Measurements from ENCODE around the gene SPOP. TPM values are rescaled to one million over a fixed set of nuclear protein-coding genes. Genes with fewer than 3 reads are reported as not detected.

SPOP gene
- total RNA-seq, 1 donor from 2014 or later: 58.0 TPM

DNA sequence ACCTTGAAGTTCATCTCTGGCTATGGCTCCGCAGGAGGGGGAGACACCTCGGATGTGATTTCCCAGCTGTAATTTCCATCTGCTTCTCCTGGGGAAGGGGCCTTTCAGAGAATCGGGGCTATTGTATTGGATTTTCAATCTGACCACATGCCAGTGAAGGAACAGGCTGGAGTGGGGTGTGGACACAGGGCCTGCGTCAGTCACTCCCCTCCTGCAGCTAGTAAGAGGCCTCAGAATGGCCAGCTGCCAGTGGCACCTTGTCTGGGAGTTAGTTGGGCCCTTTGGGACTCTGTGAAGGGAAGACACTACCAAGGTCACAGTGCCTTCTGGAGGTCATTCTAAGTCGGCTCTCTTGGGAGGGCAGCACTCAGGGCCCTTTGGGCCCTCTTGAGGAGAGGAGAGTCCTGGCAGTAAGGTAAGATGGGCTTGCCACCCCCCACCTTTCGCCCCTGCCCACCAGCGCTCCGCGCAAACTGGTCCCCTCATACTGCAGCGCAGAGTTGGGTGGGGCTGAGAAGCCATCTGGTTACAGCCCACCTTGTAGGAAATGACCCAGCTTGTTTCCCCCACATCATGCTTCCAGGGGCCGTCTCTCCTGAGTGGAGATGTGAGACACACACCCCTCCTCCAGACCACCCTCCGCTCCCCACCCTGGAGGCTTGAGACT is 96.8 kb downstream of the SPOP start:
- Mint-ChIP-seq H3K27me3 (peaks cover 24% of the 10 kb centered on the region), H3K36me3 (ENCODE audit: insufficient read depth) (no peaks in the 10 kb centered on the region), H3K9me3 (ENCODE audit: low read depth) (no peaks in the 10 kb centered on the region), H3K4me1 (ENCODE audit: low read depth) (peaks cover 4% of the 10 kb centered on the region), H3K27ac (no peak overlapping the region), H3K4me3 (ENCODE audit: low read depth) (no peak overlapping the region)
- no peak for DNase-seq (ENCODE audit: low spot score, unreplicated experiment)
- TF ChIP-seq, protein P1, sequence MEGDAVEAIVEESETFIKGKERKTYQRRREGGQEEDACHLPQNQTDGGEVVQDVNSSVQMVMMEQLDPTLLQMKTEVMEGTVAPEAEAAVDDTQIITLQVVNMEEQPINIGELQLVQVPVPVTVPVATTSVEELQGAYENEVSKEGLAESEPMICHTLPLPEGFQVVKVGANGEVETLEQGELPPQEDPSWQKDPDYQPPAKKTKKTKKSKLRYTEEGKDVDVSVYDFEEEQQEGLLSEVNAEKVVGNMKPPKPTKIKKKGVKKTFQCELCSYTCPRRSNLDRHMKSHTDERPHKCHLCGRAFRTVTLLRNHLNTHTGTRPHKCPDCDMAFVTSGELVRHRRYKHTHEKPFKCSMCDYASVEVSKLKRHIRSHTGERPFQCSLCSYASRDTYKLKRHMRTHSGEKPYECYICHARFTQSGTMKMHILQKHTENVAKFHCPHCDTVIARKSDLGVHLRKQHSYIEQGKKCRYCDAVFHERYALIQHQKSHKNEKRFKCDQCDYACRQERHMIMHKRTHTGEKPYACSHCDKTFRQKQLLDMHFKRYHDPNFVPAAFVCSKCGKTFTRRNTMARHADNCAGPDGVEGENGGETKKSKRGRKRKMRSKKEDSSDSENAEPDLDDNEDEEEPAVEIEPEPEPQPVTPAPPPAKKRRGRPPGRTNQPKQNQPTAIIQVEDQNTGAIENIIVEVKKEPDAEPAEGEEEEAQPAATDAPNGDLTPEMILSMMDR (IDR thresholded peaks at IDR 0.05; ENCODE audit: unreplicated experiment): no peak

DNA sequence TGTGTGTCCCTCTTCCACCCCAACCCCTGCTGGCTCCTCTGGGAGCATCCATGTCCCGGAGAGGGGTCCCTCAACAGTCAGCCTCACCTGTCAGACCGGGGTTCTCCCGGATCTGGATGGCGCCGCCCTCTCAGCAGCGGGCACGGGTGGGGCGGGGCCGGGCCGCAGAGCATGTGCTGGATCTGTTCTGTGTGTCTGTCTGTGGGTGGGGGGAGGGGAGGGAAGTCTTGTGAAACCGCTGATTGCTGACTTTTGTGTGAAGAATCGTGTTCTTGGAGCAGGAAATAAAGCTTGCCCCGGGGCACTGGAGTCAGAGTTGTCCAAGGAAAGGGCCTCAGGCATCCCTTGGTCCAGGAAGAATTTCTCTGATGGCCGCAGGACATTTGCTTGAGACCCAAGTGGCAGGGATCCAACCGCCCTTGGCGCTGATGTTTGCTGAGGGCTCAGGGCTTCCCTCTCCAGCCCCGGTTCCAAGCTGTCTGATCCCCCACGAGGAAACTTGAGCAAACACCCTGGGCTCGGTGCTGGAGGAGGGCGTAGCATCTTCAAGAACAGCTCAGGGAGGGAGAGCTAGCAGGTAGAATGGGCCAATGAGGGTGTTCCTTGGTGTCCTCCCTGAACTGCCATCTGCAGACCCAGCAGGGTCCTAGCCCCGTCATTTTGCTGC is 97.7 kb downstream of the SPOP start:
- TF ChIP-seq, protein P1 (IDR thresholded peaks at IDR 0.05; ENCODE audit: unreplicated experiment): no peak
- no peaks in the 10 kb centered on the region for H3K9me3 Mint-ChIP-seq (ENCODE audit: low read depth)
- no peaks in the 10 kb centered on the region for H3K36me3 Mint-ChIP-seq (ENCODE audit: insufficient read depth)
- no peak for DNase-seq (ENCODE audit: low spot score, unreplicated experiment)
- H3K27ac Mint-ChIP-seq: no peak overlapping the region
- H3K27me3 Mint-ChIP-seq: peaks cover 27% of the 10 kb centered on the region
- H3K4me3 Mint-ChIP-seq (ENCODE audit: low read depth): no peak overlapping the region
- peaks cover 4% of the 10 kb centered on the region for H3K4me1 Mint-ChIP-seq (ENCODE audit: low read depth)

DNA sequence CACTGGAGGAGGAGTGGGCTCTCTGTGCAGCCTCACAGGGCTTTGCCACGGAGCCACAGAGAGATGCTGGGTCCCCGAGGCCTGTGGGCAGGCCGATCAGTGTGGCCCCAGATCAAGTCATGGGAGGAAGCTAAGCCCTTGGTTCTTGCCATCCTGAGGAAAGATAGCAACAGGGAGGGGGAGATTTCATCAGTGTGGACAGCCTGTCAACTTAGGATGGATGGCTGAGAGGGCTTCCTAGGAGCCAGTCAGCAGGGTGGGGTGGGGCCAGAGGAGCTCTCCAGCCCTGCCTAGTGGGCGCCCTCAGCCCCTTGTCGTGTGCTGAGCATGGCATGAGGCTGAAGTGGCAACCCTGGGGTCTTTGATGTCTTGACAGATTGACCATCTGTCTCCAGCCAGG is 98.4 kb downstream of the SPOP start:
- TF ChIP-seq, protein P1 (IDR thresholded peaks at IDR 0.05; ENCODE audit: unreplicated experiment): no peak
- peaks cover 34% of the 10 kb centered on the region for H3K27me3 Mint-ChIP-seq
- H3K9me3 Mint-ChIP-seq (ENCODE audit: low read depth): no peaks in the 10 kb centered on the region
- no peak overlapping the region for H3K27ac Mint-ChIP-seq
- DNase-seq (ENCODE audit: low spot score, unreplicated experiment): no peak
- no peaks in the 10 kb centered on the region for H3K36me3 Mint-ChIP-seq (ENCODE audit: insufficient read depth)
- no peak overlapping the region for H3K4me3 Mint-ChIP-seq (ENCODE audit: low read depth)
- H3K4me1 Mint-ChIP-seq (ENCODE audit: low read depth): peaks cover 4% of the 10 kb centered on the region

DNA sequence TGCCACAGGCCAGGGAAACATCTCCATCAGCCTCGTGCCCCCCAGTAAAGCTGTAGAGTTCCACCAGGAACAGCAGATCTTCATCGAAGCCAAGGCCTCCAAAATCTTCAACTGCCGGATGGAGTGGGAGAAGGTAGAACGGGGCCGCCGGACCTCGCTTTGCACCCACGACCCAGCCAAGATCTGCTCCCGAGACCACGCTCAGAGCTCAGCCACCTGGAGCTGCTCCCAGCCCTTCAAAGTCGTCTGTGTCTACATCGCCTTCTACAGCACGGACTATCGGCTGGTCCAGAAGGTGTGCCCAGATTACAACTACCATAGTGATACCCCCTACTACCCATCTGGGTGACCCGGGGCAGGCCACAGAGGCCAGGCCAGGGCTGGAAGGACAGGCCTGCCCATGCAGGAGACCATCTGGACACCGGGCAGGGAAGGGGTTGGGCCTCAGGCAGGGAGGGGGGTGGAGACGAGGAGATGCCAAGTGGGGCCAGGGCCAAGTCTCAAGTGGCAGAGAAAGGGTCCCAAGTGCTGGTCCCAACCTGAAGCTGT is 98.9 kb downstream of the SPOP start:
- Mint-ChIP-seq H3K27me3 (peaks cover 39% of the 10 kb centered on the region), H3K4me3 (ENCODE audit: low read depth) (no peak overlapping the region), H3K4me1 (ENCODE audit: low read depth) (peaks cover 4% of the 10 kb centered on the region), H3K27ac (no peak overlapping the region), H3K9me3 (ENCODE audit: low read depth) (no peaks in the 10 kb centered on the region), H3K36me3 (ENCODE audit: insufficient read depth) (no peaks in the 10 kb centered on the region)
- DNase-seq (ENCODE audit: low spot score, unreplicated experiment): no peak
- TF ChIP-seq, protein P1 (IDR thresholded peaks at IDR 0.05; ENCODE audit: unreplicated experiment): no peak

DNA sequence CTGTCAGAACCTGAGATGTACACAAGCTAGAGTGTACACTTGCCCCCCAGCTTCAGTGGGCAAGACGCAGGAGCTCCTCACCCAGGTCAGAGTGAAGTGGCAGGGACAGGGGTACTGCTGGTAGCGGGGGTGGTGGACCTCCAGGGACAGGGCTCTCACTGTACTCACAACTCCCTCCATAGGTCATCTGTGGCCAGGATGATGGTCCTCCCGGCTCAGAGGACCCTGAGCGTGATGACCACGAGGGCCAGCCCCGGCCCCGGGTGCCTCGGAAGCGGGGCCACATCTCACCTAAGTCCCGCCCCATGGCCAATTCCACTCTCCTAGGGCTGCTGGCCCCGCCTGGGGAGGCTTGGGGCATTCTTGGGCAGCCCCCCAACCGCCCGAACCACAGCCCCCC is 99.5 kb downstream of the SPOP start:
- no peak for DNase-seq (ENCODE audit: low spot score, unreplicated experiment)
- no peaks in the 10 kb centered on the region for H3K36me3 Mint-ChIP-seq (ENCODE audit: insufficient read depth)
- H3K27me3 Mint-ChIP-seq: peaks cover 45% of the 10 kb centered on the region
- TF ChIP-seq, protein P1 (IDR thresholded peaks at IDR 0.05; ENCODE audit: unreplicated experiment): no peak
- H3K4me3 Mint-ChIP-seq (ENCODE audit: low read depth): no peak overlapping the region
- no peaks in the 10 kb centered on the region for H3K9me3 Mint-ChIP-seq (ENCODE audit: low read depth)
- H3K4me1 Mint-ChIP-seq (ENCODE audit: low read depth): peaks cover 4% of the 10 kb centered on the region
- H3K27ac Mint-ChIP-seq: no peak overlapping the region
